ENCODE results near the gene CARM1.
"Not testable (repeated sequence)": the region's sequence is repeated elsewhere in the genome, so short reads cannot be mapped to it uniquely, and the experiment has no call there.

The CARM1 gene

DNA sequence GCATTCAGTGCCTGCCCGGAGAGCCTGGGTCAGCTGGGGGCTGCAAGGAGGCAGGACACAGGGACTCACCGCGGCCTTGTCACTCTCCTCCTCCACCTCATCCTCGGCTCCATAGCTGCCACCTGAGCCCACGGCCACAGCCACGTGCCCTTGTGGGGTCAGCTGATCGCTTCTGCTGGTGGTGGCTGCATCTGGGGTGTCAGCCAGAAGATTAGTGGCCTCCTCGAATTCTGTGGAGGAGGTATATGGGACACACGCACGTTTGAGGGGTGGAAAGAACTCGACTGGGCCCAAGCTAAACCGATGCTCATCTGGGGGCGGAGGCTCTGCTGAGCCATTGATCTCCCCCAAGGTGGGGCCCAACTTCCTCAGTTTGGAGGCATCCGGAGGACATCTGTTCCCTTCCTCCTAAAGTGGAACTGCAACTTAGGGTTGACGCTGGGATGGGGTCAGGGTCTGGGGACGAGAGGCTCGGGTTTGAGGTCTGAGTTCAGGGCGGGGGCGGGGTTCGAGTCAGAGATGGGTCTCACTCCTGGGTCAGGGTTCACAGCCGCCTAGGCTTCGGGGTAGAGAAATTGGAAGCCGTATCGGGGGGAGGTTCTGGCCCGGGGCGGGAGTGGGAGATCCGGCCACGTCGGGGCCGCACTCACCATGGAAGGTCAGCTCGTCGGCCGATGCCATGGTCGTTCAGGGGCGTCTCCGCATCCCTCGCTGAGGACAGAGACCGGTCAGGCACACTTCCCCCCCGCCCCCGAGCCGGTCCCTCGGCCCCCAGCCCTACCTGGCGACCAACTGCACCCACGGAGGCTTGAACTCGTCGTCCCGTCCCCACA is 56.6 kb downstream of the CARM1 start:
- in situ Hi-C loops (cut with HindIII; ENCODE audit: low sequenced_read_pairs): no loop called here

DNA sequence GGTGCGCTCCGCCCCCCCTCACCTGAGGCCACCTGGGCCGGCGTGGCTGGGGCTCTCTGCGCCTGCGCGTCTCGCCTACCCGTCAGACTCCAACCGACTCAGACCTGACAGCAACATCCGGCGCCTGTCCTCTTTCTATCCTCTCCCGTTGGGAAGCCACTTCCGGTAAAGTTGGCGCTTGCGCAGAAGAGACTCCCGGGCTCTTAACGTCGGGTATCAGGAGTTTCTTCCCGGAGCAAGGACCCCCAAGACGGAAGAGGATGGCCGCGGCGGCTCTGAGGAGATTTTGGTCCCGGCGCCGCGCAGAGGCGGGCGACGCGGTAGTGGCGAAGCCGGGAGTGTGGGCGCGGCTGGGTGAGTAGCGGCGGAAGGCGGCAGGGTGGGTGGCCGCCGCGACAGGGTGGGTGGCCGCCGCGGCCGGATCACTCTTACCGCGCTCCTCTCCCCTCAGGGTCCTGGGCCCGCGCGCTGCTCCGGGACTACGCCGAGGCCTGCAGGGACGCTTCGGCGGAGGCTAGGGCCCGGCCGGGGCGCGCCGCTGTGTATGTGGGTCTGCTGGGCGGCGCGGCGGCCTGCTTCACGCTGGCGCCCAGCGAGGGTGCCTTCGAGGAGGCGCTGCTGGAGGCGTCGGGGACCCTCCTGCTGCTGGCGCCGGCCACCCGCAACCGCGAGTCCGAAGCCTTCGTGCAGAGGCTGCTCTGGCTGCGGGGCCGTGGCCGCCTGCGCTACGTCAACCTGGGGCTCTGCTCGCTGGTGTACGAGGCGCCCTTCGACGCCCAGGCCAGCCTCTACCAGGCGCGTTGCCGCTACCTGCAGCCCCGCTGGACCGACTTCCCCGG is 57.4 kb downstream of the CARM1 start, which contains the start of the genes TIMM29 and YIPF2:
TIMM29 (plus strand) TSS at position 249 of the 839 bp plus-strand sequence; CDS start at position 261, 12 bp downstream.
YIPF2 (minus strand) TSS at position 77 of the 839 bp plus-strand sequence. CDS start 229 bp downstream, outside the sequence.
- in situ Hi-C loops (cut with HindIII; ENCODE audit: low sequenced_read_pairs): no loop called here

DNA sequence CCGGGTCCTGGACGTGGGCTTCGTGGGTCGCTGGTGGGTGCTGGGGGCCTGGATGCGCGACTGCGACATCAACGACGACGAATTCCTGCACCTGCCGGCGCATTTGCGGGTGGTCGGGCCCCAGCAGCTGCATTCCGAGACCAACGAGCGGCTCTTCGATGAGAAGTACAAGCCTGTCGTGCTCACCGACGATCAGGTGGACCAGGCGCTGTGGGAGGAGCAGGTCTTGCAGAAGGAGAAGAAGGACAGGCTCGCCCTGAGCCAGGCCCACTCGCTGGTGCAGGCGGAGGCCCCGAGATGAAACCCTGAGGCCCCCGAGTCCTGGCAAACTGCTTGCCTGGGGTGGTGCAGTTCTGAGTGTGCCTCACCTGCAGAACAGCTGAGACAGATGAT is 58.0 kb downstream of the CARM1 start:
- in situ Hi-C loops (cut with HindIII; ENCODE audit: low sequenced_read_pairs): no loop called here

DNA sequence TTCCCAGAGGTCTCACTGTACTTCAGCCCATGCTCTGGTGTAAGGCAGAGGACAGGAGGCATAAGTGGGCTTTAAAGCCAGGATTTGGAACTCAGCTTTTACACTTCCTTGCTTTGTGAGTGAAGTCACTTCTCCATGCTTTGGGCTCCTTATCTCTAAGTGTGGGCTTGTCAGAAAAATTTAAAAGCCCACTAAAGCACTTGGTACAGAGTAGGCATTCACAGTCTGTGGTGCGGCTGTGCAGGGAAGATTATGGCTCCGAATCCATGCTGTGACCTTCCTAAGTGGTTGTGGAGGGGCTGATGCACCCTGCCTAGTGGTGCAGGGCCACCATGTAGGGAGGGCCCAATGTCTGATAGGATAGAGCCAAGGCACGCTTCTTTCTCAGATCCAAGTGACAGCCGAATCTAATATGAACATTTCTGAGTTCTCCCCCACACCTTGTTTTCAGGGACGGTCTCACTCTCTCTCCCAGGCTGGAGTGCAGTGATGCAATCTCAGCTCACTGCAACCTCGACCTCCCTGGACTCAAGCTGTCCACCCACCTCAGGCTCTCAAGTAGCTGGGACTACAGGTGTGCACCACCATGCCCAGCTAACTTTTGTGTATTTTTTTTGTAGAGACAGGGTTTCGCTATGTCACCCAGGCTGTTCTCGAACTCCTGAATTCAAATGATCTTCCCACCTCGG is 64.2 kb downstream of the CARM1 start:
- in situ Hi-C loops (cut with HindIII; ENCODE audit: low sequenced_read_pairs): no loop called here

DNA sequence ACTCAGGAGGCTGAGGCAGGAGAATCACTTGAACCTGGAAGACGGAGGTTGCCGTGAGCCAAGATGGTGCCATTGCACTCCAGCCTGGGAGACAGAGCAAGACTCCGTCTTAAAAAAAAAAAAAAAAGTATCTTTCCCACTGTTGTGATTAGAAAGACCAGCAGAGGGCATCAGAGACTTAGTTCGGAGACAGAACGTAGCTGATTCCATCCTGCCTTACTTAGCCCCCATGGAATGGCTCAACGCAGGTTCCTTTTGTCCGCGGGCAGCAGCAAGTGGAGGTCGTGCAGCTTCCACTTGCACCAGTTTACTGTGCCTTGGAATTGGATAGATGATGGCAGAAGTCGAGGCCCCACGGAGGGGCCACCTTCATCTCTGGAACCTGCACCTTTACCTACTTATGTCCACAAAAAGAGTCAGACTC is 65.3 kb downstream of the CARM1 start:
- in situ Hi-C loops (cut with HindIII; ENCODE audit: low sequenced_read_pairs): no loop called here

DNA sequence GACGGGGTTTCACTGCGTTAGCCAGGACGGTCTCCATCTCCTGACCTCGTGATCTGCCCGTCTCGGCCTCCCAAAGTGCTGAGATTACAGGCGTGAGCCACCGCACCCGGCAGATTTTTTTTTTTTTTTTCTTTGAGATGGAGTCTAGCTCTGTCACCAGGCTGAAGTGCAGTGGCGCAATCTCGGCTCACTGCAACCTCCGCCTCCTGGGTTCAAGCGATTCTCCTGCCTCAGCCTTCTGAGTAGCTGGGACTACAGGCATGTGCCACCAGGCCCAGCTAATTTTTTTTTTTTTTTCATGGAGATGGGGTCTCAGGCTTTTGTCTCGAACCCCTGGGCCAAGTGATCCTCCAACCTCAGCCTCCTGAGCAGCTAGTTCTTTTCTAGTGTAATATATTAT is 70.3 kb downstream of the CARM1 start:
- in situ Hi-C loops (cut with HindIII; ENCODE audit: low sequenced_read_pairs): not testable (repeated sequence)

DNA sequence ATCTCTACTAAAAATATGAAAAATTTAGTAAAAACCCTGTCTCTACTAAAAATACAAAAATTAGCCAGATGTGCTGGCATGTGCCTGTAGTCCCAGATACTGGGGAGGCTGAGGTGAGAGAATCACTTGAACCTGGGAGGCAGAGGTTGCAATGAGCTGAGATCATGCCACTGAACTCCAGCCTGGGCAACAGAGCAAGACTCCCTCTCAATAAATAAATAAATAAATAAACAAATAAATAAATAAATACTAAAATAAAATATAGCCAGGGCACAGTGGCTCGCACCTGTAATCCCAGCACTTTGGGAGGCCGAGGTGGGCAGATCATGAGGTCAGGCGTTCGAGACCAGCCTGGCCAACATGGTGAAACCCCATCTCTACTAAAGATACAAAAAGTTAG is 72.1 kb downstream of the CARM1 start:
- in situ Hi-C loops (cut with HindIII; ENCODE audit: low sequenced_read_pairs): not testable (repeated sequence)

DNA sequence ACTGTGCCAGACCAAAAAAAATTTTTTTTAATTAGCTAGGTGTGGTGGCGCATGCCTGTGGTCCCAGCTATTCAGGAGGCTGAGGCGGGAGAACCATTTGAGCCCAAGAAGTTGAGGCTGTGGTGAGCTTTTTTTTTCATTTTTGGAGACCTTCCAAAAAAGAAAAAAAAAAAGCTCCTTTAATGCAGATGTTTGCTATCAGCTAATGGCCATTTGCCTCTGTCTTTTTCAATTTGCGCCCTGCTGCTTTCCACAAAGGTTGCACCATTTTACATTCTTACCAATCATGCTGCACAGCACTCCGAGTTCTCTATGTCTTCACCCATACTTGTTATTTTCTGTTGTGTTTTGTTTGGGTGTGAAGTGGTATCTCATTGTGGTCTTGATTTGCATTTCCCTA is 73.9 kb downstream of the CARM1 start:
- in situ Hi-C loops (cut with HindIII; ENCODE audit: low sequenced_read_pairs): no loop called here

DNA sequence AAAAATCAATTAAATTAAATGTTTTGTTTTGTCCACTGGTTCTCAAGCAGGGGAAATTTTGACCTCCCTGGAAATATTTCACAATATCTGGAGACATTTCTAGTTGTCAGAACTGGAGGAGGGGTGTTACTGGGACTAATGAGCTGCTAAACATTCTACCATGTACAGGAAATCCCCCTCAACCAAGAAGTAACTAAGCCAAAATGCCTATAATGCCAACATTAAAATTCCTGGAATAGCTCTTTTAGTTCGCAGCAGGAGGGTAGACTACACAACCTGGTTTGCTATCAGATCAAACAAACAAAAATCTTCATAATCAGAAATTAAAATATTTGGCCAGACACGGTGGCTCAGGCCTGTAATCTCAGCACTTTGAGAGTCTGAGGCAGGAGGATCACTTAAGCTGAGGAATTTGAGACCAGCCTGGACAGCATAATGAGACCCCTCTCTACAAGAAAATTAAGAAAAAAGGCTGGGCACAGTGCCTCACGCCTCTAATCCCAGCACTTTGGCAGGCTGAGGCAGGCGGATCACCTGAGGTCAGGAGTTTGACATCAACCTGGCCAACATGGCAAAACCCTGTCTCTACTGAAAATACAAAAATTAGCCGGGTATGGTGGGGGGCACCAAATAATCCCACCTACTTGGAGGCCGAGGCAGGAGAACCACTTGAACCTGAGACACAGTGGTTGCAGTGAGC is 75.8 kb downstream of the CARM1 start:
- in situ Hi-C loops (cut with HindIII; ENCODE audit: low sequenced_read_pairs): no loop called here

DNA sequence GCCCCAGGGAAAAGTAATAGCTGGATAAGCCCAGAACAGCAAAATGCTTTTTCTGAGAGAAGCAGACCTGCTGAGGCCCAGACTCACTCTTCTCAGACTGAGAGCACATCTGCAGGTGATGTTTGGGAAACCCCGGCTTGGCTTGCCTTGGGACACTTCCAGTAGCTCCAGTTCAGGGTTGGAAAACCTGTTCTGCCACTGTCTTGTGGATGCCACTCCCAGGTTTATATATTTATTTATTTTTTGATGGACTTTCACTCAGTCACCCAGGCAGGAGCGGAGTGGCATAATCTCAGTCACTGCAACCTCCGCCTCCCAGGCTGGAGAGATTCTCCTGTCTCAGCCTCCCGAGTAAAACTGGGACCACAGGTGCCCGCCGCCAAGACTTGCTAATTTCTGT is 81.5 kb downstream of the CARM1 start:
- in situ Hi-C loops (cut with HindIII; ENCODE audit: low sequenced_read_pairs): no loop called here

DNA sequence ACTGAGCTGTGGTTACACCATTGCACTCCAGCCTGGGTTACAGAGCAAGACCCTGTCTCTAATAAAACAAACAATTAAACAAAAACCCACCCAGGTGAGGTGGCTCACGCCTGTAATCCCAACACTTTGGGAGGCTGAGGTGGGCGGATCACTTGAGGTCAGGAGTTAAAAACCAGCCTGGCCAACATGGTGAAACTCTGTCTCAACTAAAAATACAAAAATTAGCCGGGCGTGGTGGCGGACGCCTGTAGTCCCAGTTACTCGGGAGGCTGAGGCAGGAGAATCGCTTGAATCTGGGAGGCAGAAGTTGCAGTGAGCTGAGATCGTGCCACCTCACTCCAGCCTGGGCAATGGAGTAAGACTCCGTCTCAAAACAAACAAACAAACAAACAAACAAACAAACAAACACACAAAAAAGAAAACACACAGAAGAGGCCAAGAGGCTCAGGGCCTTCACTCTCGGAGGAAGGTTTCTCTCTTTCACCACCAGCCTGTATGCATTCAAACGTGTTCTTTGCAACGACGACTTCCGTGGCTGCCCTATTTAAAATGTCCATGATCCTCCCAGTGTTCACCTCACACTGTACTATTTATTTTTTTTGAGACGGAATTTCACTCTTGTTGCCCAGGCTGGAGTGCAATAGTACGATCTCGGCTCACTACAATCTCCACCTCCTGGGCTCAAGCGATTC is 88.1 kb downstream of the CARM1 start:
- in situ Hi-C loops (cut with HindIII; ENCODE audit: low sequenced_read_pairs): not testable (repeated sequence)

DNA sequence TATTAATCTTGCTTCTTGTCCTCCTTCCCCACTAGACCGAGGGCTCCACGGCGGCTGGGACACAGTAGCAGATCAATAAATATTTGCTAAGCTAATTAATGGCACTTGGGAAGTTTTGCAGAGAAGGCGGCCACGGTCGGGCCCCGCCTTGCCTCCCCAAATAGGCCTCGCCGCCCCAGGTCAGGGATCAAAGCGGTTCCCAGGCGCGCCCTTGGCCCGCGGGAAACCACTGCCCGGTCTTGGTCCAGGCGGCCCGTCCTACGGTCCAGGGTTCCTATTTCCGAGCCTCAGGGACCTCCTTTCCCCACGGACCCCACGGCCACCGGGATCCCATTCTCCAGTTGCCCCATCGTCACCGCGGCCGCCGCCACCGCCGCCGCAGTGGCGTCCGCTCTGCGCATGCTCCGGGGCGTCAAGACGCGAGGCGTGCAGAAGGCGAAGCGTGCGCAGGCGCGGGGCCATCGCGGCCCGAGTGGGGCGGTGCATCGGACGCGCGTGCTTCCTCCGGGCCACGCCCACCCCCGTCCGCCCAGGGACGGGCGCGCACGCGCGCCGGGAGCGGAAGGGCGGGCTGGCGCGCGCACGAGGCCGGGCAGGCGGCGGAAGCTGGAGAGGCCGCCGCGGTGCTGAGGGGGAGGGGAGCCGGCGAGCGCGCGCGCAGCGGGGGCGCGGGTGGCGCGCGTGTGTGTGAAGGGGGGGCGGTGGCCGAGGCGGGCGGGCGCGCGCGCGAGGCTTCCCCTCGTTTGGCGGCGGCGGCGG is 89.1 kb downstream of the CARM1 start, which contains the start of gene SMARCA4:
SMARCA4 (plus strand) TSS at position 717 of the 759 bp plus-strand sequence. CDS start 23,122 bp downstream, outside the sequence.
- in situ Hi-C loops (cut with HindIII; ENCODE audit: low sequenced_read_pairs): loop anchor here (5.0 kb wide), 1 partner anchor 67 kb away; no protein-coding TSS in a partner anchor

DNA sequence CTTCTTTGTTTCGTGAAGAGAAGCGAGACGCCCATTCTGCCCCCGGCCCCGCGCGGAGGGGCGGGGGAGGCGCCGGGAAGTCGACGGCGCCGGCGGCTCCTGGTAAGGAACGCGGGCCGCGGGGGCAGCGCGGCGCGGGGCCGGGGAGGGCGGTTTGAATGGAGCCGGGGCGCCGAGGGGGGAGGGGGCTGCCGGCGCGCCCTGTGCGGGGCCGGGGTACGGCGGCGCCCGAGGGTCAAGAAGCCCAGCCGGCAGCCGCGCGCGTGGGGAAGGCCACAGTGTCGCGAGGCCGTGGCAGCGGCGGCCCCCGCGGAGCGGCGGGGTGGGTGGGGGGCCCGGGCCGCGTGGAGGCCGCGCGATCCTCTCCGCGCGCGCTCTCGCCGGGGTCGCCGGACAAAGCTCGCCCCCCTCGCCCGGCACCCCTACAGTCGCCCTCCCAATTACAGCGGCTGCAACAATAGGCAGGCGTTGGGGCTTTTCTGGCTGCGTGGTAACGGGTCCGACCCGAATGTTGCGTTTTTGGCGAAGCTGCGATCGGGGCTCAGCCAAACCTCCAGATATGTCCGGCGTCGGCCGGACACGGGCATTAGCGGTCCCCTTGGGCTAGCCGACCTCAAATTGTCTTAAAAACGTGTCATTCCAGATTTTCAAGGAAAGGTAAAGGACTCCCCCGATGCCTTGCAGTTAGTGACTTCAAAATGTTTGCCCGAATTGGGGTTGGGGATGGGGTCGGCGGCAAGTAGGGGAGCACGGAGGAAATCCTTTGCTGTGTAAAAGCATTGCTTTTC is 89.9 kb downstream of the CARM1 start:
- in situ Hi-C loops (cut with HindIII; ENCODE audit: low sequenced_read_pairs): loop anchor here (5.0 kb wide), 1 partner anchor 66 kb away; no protein-coding TSS in a partner anchor

DNA sequence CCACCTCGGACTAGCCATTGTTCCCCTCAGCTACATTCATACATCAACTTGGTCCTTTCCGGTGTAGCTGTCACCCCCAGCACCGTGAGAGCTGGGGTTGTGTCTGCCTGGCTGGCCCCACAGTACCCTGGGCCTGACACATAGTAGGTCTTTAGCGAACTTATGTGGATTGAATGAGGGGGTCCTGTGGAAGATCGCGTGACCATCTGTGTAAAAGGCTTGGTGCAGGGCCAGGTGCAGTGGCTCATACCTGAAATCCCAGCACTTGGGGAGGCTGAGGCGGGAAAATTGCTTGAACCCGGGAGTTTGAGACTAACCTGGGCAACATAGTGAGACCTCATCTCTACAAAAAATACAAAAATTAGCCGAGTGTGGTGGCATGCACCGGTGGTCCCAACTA is 91.5 kb downstream of the CARM1 start:
- in situ Hi-C loops (cut with HindIII; ENCODE audit: low sequenced_read_pairs): loop anchor here (5.0 kb wide), 1 partner anchor 64 kb away; no protein-coding TSS in a partner anchor

DNA sequence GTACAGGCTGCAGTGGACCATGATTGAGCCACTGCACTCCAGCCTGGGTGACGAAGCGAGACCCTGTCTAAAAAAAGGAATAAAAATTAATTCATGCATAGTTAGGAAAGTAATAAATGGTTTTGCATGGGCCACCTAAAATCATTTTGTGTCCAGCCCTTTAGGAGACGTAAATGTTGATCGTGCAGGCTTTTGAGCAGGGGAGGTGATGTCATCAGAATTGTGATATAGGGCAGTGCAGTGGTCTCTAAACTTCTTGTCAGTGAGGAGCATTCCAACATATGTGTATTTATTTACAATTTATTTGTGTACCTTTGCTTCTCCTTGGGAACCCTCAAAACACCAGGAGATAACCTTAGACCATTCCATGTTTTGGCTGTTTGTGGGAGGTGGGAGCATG is 92.5 kb downstream of the CARM1 start:
- in situ Hi-C loops (cut with HindIII; ENCODE audit: low sequenced_read_pairs): loop anchor here (5.0 kb wide), 1 partner anchor 63 kb away; no protein-coding TSS in a partner anchor

DNA sequence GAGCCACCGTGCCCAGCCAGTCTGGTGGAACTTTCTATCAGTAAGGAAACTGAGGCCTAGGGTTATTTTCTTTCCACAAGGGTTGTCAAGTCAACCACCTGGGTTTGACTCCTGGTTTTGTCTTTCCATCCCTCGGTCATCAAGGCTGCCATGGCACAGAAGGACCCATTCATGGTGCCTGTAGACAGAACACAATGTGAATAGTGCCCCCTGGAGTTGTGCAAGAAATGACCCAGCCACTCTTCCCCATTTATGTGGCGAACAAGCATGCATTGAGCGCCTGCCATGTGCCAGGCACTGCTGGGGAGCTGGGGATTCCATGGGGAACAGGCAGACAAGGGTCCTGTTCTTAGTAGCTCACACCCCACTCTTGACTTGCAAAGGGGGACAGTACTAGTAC is 93.5 kb downstream of the CARM1 start:
- in situ Hi-C loops (cut with HindIII; ENCODE audit: low sequenced_read_pairs): loop anchor here (5.0 kb wide), 1 partner anchor 62 kb away; no protein-coding TSS in a partner anchor

DNA sequence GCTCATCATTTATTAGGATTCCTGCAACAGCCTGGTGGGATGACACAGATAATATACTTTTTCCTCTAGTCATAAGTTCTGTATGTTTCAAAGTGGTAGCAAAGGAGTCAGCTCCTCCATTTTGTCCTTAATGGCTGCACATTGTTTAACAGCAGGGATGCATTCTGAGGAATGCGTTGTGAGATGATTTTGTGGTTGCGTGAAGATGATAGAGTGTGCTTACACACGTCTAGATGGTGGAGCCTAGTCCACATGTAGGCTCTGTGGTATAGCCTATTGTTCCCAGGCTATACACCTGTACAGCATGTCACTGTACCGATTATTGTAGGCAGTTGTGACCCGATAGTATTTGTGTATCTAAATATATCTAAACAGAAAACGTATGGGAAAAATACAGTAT is 94.0 kb downstream of the CARM1 start:
- in situ Hi-C loops (cut with HindIII; ENCODE audit: low sequenced_read_pairs): no loop called here

DNA sequence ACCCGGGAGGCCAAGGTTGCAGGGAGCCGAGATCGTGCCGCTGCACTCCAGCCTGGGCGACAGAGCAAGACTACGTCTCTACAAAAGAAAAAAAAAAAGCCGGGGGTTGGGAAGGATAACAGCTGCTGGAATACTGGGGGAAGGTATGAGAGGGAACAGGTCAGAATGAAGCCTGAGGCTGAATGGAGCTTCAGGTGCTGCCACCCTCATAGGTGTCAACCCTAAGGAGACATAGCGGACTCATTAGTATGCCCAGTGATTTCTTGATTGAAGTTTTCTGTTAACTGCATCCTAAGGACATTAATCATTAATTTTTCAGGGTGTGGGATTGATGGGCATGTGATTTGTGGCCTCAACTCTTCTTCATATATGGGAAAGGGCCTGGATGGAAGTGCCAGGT is 95.5 kb downstream of the CARM1 start:
- in situ Hi-C loops (cut with HindIII; ENCODE audit: low sequenced_read_pairs): no loop called here

Measured in endothelial cell of hepatic sinusoid (primary cell).